GM03348 (cell line): ENCODE results near the gene CPLX1.

Source experiments
- DNase-seq: peaks from one replicate; pipeline ENCODE4 v3.0.0; 2012; ENCODE audit warnings: low spot score

CPLX1 gene

GRCh38 chr4:832536-832935 is 6.6 kb upstream of the CPLX1 start:
- no peak for DNase-seq

DNA sequence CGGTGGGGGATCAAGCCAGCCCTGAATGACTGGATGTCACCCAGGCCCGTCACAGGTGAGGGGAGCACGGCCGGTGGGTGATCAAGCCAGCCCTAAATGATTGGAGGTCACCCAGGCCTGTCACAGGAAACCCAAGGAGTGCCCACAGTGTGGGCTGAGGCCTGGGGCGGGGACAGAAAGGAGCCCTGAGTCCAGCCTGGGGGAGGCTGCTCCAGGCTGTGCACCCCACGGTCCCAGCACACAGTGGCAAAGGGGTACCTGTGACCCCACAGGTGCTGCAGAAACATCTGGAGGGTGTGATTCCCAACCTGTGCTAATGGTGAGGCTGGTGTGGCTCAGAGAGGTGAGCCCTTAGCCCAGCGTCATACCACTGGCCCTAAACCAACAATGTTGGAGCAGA is 6.2 kb upstream of the CPLX1 start:
- no peak for DNase-seq

- no peak for DNase-seq
Measured at GRCh38 chr4:831483-831805, 5.5 kb upstream of the CPLX1 start.

- DNase-seq = no peak
Measured at GRCh38 chr4:830601-831482, 4.9 kb upstream of the CPLX1 start.

GRCh38 chr4:829761-830600 is 4.1 kb upstream of the CPLX1 start:
- DNase-seq = no peak

DNA sequence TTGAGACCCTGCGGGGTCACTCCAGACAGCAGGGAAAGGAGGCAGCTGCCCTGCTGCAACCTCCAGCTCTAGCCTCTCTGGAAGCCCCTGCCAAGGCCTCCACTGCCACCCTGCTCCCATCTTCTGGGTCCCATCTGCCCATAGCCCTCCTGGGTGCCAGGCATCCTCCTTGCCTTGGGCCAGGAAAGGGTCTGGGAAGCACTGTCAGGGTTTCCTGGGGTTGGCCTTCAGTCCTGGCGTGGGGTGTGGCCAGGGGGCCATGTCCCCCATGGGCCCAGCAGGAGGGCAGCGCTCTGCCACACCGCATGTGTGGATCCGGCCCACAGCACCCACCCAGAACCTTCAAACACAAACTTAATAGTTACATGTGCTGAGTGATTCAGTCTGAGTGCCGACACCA is 3.4 kb upstream of the CPLX1 start:
- DNase-seq = no peak

GRCh38 chr4:828641-829271 is 2.8 kb upstream of the CPLX1 start:
- peak; percentile 57 for DNase-seq

DNA sequence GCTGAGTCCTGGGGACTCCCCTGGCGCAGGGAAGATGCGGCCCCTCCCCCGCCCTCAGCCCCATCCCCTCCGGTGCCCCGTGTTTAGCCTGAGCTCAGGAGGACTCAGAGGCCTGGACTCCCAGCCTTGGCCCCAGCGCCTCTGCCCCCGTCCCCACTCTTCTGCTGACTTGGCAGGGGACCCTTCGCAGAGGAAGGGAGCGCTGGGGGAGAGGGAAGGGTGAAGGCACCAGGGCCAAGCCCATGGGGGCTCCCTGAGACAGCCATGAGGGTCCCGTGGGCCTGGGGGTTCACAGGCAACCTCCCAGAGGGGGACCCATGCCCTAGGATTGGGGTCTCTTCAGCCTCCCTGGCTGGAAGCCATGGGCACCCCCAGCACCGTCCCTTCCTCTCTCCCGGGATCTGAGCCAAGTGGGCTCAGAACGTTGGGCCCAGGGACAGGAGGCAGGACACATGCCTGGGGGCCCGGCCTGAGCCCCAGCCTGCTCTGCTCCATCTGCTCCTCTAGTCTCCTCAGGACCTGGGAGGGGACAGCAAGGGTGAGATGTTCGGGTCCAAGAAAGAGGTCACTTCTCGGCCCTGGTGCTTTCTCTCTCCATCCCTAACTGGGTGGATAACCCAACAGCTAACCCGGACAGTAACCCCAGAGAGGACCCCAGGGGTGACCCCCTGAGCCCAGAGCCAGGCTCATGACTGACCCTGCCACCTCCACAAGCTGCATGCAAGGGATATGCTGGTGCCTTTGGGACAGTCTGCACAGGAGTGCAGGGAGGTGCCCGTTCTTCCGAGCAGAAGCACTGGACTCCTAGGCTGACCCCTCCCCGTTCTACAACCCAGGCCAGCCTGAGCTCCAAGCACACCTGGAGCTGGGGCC is 1.5 kb upstream of the CPLX1 start:
- DNase-seq = no peak

GRCh38 chr4:826508-827208 is 729 bp upstream of the CPLX1 start:
- no peak for DNase-seq

DNA sequence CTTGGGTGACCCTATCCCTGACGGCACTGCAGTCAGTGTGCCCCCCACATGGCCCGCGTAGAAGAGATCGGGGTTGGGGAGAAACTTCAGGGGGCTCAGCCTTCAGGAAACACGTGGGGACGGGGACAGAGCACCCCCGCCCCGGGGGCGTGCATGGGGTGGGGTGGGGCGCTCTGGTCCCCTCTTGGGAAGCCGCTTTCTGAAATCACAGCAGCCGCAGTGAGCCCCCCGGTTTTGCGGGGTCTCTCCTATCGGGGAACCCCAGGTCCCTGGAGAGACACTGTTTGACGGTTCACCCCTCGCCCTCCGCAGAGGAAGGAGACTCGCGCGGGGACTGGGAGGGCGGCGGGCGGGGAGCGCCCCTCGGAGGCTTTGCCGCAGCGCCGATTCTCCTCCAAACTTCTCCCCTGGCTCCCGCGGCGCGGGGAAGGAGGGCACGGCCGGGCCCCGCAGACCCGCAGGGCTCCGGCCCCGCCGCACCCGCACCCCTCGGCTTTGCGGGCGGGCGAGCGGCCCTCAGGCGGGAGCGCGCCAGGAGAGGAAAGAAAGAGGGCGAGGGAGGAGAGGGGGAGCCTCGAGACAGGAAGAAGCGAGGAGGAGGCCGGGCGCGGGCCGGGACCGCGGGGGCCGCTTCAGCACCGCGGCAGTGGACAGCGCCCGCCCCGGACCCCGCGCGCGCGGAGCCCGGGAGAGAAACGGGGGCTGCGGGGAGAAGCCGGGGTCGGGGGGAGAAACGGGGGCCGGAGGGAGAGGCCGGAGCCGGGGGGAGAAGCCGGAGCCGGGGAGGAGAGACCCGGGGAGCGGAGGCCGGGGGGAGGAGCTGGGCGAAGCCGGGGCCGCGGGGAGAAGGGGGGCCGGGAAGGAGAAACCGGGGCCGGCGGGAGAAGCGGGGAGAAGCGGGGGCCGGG is 612 bp downstream of the CPLX1 start:
- peak; percentile 81 for DNase-seq

DNA sequence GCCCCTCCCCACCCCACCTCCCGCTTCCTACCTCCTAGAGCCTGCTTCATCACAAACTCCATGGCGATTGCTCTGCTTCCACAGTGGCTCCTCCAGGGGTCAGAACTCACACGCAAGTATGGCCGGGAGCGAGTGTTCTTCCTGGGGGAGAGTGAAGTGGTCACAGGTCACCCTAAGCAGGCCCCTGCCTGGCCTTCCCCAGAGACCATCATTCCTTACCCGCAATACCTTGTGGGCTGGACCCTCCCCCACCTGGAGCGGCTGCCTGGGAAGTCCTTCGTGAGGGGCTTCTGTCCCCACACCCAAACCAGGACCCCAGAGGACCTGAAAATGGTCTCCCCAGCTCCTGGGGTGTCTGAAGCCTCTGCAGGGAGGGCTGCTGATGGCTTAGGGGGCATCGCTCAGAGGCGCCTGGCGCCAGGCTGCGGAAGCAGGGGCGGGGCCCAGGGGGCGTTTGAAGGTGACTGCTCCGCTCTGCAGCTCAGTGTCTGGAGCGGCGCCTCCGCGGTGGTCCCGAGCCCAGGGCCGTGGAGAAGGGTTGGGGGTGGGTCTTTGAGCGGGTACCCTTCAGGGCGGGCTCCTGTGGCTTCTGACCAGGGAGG is 1.4 kb downstream of the CPLX1 start:
- no peak for DNase-seq

GRCh38 chr4:823761-824460 is 2.0 kb downstream of the CPLX1 start:
- DNase-seq = no peak

- no peak for DNase-seq
Measured at GRCh38 chr4:823176-823760, 2.7 kb downstream of the CPLX1 start.

DNA sequence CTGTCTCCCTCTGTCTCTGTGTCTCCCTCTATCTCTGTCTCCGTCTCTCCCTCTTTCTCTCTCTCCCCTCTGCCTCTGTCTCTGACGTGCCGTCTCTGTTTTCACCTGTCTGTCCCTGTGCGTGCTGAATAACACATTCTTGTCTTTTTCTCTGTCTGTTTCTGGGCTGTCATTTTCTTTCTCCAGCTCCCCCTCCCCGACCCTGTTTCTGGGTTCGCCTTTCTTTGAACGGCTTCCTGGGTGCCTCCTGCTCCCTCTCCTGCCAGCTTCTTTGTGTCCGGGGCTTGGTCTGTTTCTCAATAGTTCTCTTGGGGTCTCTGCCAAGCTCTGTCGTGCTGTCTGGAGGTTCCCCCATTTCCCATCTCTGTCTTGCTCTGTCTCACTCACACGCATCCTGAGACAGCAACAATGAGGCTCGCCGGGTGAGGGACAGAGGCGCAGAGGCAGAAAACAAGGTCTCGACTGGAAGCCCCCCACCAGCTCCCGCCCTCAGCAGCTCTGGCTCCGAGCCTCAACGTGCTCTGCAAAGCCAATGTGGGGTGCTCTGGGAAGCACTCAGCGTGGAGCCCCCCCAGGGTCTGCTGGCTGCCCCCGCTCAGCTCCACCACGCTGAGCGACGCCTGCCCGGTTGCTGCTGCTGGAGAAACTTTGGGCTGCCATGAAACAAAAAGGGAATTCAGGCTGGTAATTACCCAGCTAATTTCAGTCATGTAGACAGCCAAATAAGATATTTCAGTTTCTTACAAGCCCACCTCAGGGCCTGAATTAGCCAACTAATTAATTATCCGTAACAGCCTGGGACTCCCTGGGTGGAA is 3.4 kb downstream of the CPLX1 start:
- no peak for DNase-seq

GRCh38 chr4:821631-822030 is 4.3 kb downstream of the CPLX1 start:
- no peak for DNase-seq

- no peak for DNase-seq
Measured at GRCh38 chr4:821181-821591, 4.7 kb downstream of the CPLX1 start.

DNA sequence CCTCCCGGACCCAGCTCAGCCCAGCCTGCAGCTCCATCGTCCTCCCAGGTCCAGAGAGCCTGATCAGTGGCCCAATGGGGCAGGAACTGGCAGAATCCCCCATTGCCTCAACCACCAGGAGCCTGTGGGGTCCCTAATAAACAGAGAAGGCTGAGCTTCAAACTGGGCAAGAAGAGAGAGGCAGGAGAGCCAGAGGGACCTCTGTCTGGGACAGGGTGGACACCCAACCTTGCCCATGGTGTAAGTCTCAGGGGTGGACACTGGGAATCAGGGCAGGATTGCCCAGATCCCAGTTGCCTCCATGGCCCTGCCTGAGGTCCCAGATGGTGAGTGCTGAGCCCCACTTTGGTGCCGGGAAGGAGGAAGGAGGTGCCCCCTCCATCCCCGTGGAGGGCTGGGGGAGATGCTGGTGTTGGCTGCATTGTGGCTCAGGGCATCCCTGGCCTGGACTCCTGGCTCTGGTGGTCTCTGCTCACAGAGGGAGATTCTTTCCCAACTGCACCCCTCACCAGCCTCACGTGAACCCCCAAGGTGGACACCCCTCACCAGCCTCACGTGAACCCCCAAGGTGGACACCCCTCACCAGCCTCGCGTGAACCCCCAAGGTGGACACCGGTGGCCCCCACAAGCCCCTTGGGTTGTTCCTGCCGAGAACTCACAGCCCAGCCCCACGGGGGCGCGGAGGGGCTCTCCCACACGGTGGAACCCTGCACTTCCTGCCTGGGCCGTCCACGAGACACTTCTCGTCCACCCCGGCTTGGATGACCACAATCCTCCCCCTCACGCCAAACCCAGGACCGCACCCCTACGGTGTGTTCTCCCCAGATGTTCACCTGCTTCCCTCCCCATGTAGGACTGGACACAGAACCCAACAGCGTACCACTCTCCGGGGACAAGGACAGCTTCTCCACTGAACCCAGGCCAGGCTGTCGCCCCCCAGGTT is 5.4 kb downstream of the CPLX1 start:
- DNase-seq = no peak
